ENCODE data around the gene SUGP1.

The SUGP1 gene

DNA sequence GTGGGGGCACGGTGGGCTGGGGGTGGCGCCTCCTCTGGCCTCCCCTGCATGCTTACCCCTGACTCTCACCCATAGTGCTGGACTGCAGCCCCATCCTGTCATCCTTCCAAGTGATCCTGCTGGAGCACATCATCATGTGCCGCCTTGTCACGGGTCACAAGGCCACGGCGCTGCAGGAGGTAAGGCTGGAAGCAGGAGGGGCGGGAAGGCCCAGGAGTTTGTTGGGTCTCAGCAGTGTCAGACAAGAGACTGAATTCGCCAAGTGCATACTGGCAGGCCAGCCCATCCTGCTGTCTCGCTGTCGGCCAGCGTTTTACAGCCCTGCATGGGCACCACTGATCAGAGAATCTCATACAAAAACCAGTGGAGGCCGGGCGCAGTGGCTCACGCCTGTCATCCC is 23.5 kb upstream of the SUGP1 start:
- H3K36me3 ChIP-seq (ENCODE audit: insufficient read depth, low read length) = peaks cover 84% of the 10 kb centered on the region
- no peak overlapping the region for H3K4me3 ChIP-seq (ENCODE audit: low read depth in 1 of 2, low read length in 2 of 2)
- no peaks in the 10 kb centered on the region for H3K4me1 ChIP-seq (ENCODE audit: insufficient read depth, low read length)
- no peaks in the 10 kb centered on the region for H3K79me2 ChIP-seq (ENCODE audit: insufficient read depth, low read length)
- DNase-seq (no peak), ATAC-seq (ENCODE audit: insufficient read depth, low read depth) (no peak)
- no peaks in the 10 kb centered on the region for H3K27me3 ChIP-seq (ENCODE audit: insufficient read depth, low read length, poor library complexity)
- no peak overlapping the region for H3K27ac ChIP-seq (ENCODE audit: low read length)
- H3K4me2 ChIP-seq (ENCODE audit: insufficient read depth, low read length) = no peak overlapping the region
- no peaks in the 10 kb centered on the region for H3K9me3 ChIP-seq (ENCODE audit: insufficient read depth, low read length, severe bottlenecking)
- peaks cover 27% of the 10 kb centered on the region; the same call in 1 of the 2 replicates for H4K20me1 ChIP-seq (ENCODE audit: insufficient read depth, low read length)
- H2AFZ ChIP-seq (ENCODE audit: low read depth, low read length) = no peak overlapping the region
- TF ChIP-seq, protein P1, sequence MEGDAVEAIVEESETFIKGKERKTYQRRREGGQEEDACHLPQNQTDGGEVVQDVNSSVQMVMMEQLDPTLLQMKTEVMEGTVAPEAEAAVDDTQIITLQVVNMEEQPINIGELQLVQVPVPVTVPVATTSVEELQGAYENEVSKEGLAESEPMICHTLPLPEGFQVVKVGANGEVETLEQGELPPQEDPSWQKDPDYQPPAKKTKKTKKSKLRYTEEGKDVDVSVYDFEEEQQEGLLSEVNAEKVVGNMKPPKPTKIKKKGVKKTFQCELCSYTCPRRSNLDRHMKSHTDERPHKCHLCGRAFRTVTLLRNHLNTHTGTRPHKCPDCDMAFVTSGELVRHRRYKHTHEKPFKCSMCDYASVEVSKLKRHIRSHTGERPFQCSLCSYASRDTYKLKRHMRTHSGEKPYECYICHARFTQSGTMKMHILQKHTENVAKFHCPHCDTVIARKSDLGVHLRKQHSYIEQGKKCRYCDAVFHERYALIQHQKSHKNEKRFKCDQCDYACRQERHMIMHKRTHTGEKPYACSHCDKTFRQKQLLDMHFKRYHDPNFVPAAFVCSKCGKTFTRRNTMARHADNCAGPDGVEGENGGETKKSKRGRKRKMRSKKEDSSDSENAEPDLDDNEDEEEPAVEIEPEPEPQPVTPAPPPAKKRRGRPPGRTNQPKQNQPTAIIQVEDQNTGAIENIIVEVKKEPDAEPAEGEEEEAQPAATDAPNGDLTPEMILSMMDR (IDR thresholded peaks at IDR 0.05; ENCODE audit: borderline replicate concordance, extremely low read depth, low read length, poor library complexity, severe bottlenecking) = no peak
- TF ChIP-seq EZH2 (IDR thresholded peaks at IDR 0.05; ENCODE audit: borderline replicate concordance, low read depth, low read length, severe bottlenecking) = no peak
- no peak overlapping the region for H3K9ac ChIP-seq (ENCODE audit: low read depth, low read length)

DNA sequence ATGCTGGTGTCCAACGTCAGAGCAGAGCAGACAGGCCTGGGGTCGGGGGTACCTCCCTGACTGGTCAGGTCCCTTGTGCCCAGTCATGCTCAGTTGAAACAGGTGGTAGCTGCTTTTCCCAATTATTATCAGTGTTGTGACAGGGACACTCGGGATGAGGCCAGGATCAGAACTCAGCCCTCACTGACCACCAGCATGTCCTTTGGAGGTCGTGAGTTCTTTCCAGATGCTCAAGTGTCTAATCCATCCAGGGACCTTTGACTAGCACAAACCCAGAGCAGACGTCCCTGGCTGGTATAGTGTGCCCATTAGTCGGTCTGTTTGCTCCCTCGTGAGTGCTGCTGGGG is 22.7 kb upstream of the SUGP1 start:
- Histone ChIP-seq H3K27me3 (ENCODE audit: insufficient read depth, low read length, poor library complexity) (no peaks in the 10 kb centered on the region), H3K36me3 (ENCODE audit: insufficient read depth, low read length) (peaks cover 84% of the 10 kb centered on the region), H3K4me1 (ENCODE audit: insufficient read depth, low read length) (no peaks in the 10 kb centered on the region), H3K4me3 (ENCODE audit: low read depth in 1 of 2, low read length in 2 of 2) (no peak overlapping the region), H4K20me1 (ENCODE audit: insufficient read depth, low read length) (peaks cover 27% of the 10 kb centered on the region; the same call in 1 of the 2 replicates), H3K79me2 (ENCODE audit: insufficient read depth, low read length) (no peaks in the 10 kb centered on the region), H3K4me2 (ENCODE audit: insufficient read depth, low read length) (no peak overlapping the region), H3K9ac (ENCODE audit: low read depth, low read length) (no peak overlapping the region), H2AFZ (ENCODE audit: low read depth, low read length) (no peak overlapping the region), H3K9me3 (ENCODE audit: insufficient read depth, low read length, severe bottlenecking) (no peaks in the 10 kb centered on the region), H3K27ac (ENCODE audit: low read length) (no peak overlapping the region)
- DNase-seq = no peak
- no peak for TF ChIP-seq EZH2 (IDR thresholded peaks at IDR 0.05; ENCODE audit: borderline replicate concordance, low read depth, low read length, severe bottlenecking)
- TF ChIP-seq, protein P1 (IDR thresholded peaks at IDR 0.05; ENCODE audit: borderline replicate concordance, extremely low read depth, low read length, poor library complexity, severe bottlenecking) = no peak
- ATAC-seq (ENCODE audit: insufficient read depth, low read depth) = no peak

DNA sequence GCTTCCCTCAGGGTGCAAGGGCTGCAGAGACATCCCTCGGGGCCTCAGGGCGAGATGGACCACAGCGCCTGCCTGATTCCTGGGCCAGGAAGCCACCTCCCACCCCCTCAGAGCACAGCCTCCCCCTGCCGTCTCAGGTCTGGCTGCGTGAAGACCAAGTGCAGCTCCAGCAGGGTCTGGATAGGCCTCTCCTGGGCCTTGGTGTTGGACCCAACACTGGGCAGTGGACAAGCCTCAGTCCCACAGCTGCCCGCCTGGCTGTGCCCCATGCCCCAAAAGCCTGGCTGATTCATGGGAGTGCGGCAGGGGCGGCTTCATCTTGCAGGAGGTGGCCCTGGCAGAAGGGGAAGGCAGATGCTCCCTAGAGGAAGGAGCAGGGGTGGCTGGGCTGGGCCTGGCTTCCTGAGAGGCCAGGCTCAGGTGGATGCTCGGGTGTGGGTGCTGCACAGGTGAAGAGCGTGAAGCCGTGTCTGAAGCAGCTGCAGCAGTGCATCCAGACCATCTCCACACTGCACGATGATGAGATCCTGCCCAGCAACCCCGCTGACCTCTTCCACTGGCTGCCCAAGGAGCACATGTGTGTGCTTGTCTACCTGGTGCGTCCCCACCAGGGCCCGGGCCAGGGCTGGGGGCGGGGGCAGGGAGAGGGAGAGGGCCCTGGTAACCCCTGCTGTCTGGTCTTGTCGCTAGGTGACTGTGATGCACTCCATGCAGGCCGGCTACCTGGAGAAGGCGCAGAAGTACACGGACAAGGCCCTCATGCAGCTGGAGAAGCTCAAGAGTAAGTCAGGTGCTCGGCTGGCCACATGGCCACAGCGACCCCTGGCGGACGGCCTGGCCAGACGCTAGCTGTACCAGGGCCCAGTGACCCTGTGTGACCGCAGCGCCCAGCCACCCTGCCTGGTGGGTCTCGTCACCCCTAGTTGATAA is 22.0 kb upstream of the SUGP1 start:
- H3K36me3 ChIP-seq (ENCODE audit: insufficient read depth, low read length) = peaks cover 84% of the 10 kb centered on the region
- H3K79me2 ChIP-seq (ENCODE audit: insufficient read depth, low read length) = no peaks in the 10 kb centered on the region
- H4K20me1 ChIP-seq (ENCODE audit: insufficient read depth, low read length) = peaks cover 27% of the 10 kb centered on the region; the same call in 1 of the 2 replicates

More for the DNA sequence above, 22.0 kb upstream of the SUGP1 start:
- DNase-seq = no peak
- H2AFZ ChIP-seq (ENCODE audit: low read depth, low read length) = no peak overlapping the region
- no peak for TF ChIP-seq EZH2 (IDR thresholded peaks at IDR 0.05; ENCODE audit: borderline replicate concordance, low read depth, low read length, severe bottlenecking)
- TF ChIP-seq, protein P1 (IDR thresholded peaks at IDR 0.05; ENCODE audit: borderline replicate concordance, extremely low read depth, low read length, poor library complexity, severe bottlenecking) = peak; percentile 44
- no peaks in the 10 kb centered on the region for H3K4me1 ChIP-seq (ENCODE audit: insufficient read depth, low read length)
- H3K27me3 ChIP-seq (ENCODE audit: insufficient read depth, low read length, poor library complexity) = no peaks in the 10 kb centered on the region
- H3K4me2 ChIP-seq (ENCODE audit: insufficient read depth, low read length) = no peak overlapping the region
- no peak overlapping the region for H3K9ac ChIP-seq (ENCODE audit: low read depth, low read length)
- no peaks in the 10 kb centered on the region for H3K9me3 ChIP-seq (ENCODE audit: insufficient read depth, low read length, severe bottlenecking)
- ATAC-seq (ENCODE audit: insufficient read depth, low read depth) = 0 out of 3 replicates have a peak, but pooled peaks have one; percentile 20
- no peak overlapping the region for H3K27ac ChIP-seq (ENCODE audit: low read length)
- H3K4me3 ChIP-seq (ENCODE audit: low read depth in 1 of 2, low read length in 2 of 2) = no peak overlapping the region

All from DND-41 (cell line).